NCI-H526 treated with DMSO at 0.1 percent for 48 hours (cell line): Measurements from ENCODE around the gene ZNF618.

Source experiments
- DNase-seq: peaks from one replicate; lab custom pipeline; 2025; lab: John Stamatoyannopoulos, UW

ZNF618 gene

GRCh38 chr9:114002271-114002985 is 126.3 kb downstream of the ZNF618 start:
- DNase-seq, result no peak

GRCh38 chr9:114002986-114003350 is 126.9 kb downstream of the ZNF618 start:
- no peak for DNase-seq

GRCh38 chr9:114003351-114003750 is 127.2 kb downstream of the ZNF618 start:
- DNase-seq, result no peak

GRCh38 chr9:114003758-114004157 is 127.6 kb downstream of the ZNF618 start:
- no peak for DNase-seq

GRCh38 chr9:114004221-114004716 is 128.2 kb downstream of the ZNF618 start:
- no peak for DNase-seq

- DNase-seq, result no peak
These were observed 129.5 kb downstream of the ZNF618 start for GRCh38 chr9:114005371-114006154.

- no peak for DNase-seq
These were observed 130.0 kb downstream of the ZNF618 start for GRCh38 chr9:114006155-114006550.

GRCh38 chr9:114006931-114007691 is 131.0 kb downstream of the ZNF618 start:
- no peak for DNase-seq

- no peak for DNase-seq
These were observed 132.0 kb downstream of the ZNF618 start for GRCh38 chr9:114007991-114008666.

- no peak for DNase-seq
These were observed 132.7 kb downstream of the ZNF618 start for GRCh38 chr9:114008667-114009410.

GRCh38 chr9:114011313-114011712 is 135.2 kb downstream of the ZNF618 start:
- no peak for DNase-seq

GRCh38 chr9:114012126-114012525 is 136.0 kb downstream of the ZNF618 start:
- no peak for DNase-seq

- no peak for DNase-seq
These were observed 137.9 kb downstream of the ZNF618 start for GRCh38 chr9:114014044-114014443.

- no peak for DNase-seq
These were observed 139.5 kb downstream of the ZNF618 start for GRCh38 chr9:114015607-114016006.

GRCh38 chr9:114016101-114016500 is 140.0 kb downstream of the ZNF618 start:
- no peak for DNase-seq

GRCh38 chr9:114016629-114017423 is 140.7 kb downstream of the ZNF618 start:
- no peak for DNase-seq

- DNase-seq, result no peak
These were observed 141.9 kb downstream of the ZNF618 start for GRCh38 chr9:114017741-114018715.

- DNase-seq, result no peak
These were observed 145.5 kb downstream of the ZNF618 start for GRCh38 chr9:114021578-114021977.

- no peak for DNase-seq
These were observed 147.9 kb downstream of the ZNF618 start for GRCh38 chr9:114023961-114024360.
